ENCODE data around the gene PLEKHG2.

DNA sequence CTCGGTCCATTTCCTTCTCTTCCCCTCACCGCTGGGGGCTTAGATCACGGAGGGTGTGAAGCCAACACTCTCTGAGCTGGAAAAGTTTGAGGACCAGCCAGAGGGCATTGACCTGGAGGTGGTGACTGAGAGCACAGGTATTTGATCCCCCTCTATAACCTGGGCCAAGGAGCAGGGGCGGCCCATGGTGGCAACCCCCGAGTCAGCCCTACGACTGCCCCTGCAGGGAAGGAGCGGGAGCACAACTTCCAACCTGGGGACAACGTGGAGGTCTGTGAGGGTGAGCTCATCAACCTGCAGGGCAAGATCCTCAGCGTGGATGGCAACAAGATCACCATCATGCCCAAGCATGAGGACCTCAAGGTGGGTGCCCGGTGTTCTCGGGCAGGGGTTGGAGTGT lies 56.6 kb downstream of the PLEKHG2 start:
- no peak for TF ChIP-seq RBBP5 (IDR thresholded peaks at IDR 0.05; ENCODE audit: borderline replicate concordance, insufficient read depth, low read length, poor library complexity, severe bottlenecking)
- TF ChIP-seq, protein P1, sequence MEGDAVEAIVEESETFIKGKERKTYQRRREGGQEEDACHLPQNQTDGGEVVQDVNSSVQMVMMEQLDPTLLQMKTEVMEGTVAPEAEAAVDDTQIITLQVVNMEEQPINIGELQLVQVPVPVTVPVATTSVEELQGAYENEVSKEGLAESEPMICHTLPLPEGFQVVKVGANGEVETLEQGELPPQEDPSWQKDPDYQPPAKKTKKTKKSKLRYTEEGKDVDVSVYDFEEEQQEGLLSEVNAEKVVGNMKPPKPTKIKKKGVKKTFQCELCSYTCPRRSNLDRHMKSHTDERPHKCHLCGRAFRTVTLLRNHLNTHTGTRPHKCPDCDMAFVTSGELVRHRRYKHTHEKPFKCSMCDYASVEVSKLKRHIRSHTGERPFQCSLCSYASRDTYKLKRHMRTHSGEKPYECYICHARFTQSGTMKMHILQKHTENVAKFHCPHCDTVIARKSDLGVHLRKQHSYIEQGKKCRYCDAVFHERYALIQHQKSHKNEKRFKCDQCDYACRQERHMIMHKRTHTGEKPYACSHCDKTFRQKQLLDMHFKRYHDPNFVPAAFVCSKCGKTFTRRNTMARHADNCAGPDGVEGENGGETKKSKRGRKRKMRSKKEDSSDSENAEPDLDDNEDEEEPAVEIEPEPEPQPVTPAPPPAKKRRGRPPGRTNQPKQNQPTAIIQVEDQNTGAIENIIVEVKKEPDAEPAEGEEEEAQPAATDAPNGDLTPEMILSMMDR (IDR thresholded peaks at IDR 0.05 in 2 of 3, conservative IDR thresholded peaks at IDR 0.05 in 1 of 3; ENCODE audit: insufficient read depth in 2 of 3, low read depth in 1 of 3, low read length in 3 of 3): no peak
- TF ChIP-seq NCOR1 (IDR thresholded peaks at IDR 0.05): no peak
- TF ChIP-seq HLTF (IDR thresholded peaks at IDR 0.05): no peak
- no peak for TF ChIP-seq POLR2AphosphoS2 (IDR thresholded peaks at IDR 0.05; ENCODE audit: low read length)
- TF ChIP-seq TCF7L2 (IDR thresholded peaks at IDR 0.05; ENCODE audit: low read depth, low read length): no peak
- no peak for TF ChIP-seq SMARCE1 (IDR thresholded peaks at IDR 0.05)
- TF ChIP-seq, protein P2, sequence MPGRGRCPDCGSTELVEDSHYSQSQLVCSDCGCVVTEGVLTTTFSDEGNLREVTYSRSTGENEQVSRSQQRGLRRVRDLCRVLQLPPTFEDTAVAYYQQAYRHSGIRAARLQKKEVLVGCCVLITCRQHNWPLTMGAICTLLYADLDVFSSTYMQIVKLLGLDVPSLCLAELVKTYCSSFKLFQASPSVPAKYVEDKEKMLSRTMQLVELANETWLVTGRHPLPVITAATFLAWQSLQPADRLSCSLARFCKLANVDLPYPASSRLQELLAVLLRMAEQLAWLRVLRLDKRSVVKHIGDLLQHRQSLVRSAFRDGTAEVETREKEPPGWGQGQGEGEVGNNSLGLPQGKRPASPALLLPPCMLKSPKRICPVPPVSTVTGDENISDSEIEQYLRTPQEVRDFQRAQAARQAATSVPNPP (IDR thresholded peaks at IDR 0.05; ENCODE audit: borderline replicate concordance, insufficient read depth, insufficient read length): no peak
- TF ChIP-seq HOXB6 (CRISPR knock-in tag; IDR thresholded peaks at IDR 0.05; ENCODE audit: borderline replicate concordance): no peak
- TF ChIP-seq, protein P3, sequence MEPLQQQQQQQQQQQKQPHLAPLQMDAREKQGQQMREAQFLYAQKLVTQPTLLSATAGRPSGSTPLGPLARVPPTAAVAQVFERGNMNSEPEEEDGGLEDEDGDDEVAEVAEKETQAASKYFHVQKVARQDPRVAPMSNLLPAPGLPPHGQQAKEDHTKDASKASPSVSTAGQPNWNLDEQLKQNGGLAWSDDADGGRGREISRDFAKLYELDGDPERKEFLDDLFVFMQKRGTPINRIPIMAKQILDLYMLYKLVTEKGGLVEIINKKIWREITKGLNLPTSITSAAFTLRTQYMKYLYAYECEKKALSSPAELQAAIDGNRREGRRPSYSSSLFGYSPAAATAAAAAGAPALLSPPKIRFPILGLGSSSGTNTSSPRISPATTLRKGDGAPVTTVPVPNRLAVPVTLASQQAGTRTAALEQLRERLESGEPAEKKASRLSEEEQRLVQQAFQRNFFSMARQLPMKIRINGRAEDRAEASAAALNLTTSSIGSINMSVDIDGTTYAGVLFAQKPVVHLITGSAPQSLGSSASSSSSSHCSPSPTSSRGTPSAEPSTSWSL (CRISPR knock-in tag; IDR thresholded peaks at IDR 0.05; ENCODE audit: borderline replicate concordance): no peak
- no peak for TF ChIP-seq JUNB (CRISPR knock-in tag; conservative IDR thresholded peaks at IDR 0.05)
- TF ChIP-seq, protein P4, sequence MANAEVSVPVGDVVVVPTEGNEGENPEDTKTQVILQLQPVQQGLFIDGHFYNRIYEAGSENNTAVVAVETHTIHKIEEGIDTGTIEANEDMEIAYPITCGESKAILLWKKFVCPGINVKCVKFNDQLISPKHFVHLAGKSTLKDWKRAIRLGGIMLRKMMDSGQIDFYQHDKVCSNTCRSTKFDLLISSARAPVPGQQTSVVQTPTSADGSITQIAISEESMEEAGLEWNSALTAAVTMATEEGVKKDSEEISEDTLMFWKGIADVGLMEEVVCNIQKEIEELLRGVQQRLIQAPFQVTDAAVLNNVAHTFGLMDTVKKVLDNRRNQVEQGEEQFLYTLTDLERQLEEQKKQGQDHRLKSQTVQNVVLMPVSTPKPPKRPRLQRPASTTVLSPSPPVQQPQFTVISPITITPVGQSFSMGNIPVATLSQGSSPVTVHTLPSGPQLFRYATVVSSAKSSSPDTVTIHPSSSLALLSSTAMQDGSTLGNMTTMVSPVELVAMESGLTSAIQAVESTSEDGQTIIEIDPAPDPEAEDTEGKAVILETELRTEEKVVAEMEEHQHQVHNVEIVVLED (CRISPR knock-in tag; IDR thresholded peaks at IDR 0.05): no peak
- no peak for TF ChIP-seq RFX5 (IDR thresholded peaks at IDR 0.05; ENCODE audit: low read depth, low read length)
